ENCODE measurements around the gene GLI3. TPM values are rescaled to one million over a fixed set of nuclear protein-coding genes. Genes with fewer than 3 reads are reported as not detected.

The GLI3 gene
- total RNA-seq, 1 donor from 2014 or later = 9.0 TPM

- Mint-ChIP-seq H3K27me3 (peaks cover 92% of the 10 kb centered on the region), H3K27ac (no peak overlapping the region), H3K4me1 (ENCODE audit: low read depth) (peaks cover 5% of the 10 kb centered on the region), H3K4me3 (ENCODE audit: low read depth) (no peak overlapping the region), H3K36me3 (ENCODE audit: insufficient read depth) (no peaks in the 10 kb centered on the region), H3K9me3 (ENCODE audit: low read depth) (no peaks in the 10 kb centered on the region)
- TF ChIP-seq, protein P1, sequence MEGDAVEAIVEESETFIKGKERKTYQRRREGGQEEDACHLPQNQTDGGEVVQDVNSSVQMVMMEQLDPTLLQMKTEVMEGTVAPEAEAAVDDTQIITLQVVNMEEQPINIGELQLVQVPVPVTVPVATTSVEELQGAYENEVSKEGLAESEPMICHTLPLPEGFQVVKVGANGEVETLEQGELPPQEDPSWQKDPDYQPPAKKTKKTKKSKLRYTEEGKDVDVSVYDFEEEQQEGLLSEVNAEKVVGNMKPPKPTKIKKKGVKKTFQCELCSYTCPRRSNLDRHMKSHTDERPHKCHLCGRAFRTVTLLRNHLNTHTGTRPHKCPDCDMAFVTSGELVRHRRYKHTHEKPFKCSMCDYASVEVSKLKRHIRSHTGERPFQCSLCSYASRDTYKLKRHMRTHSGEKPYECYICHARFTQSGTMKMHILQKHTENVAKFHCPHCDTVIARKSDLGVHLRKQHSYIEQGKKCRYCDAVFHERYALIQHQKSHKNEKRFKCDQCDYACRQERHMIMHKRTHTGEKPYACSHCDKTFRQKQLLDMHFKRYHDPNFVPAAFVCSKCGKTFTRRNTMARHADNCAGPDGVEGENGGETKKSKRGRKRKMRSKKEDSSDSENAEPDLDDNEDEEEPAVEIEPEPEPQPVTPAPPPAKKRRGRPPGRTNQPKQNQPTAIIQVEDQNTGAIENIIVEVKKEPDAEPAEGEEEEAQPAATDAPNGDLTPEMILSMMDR (IDR thresholded peaks at IDR 0.05; ENCODE audit: unreplicated experiment) = no peak
- no peak for DNase-seq (ENCODE audit: low spot score, unreplicated experiment)
Measured at GRCh38 chr7:42100156-42100508, 136.9 kb downstream of the GLI3 start.

GRCh38 chr7:42099470-42100155, 137.4 kb downstream of the GLI3 start:
- no peak overlapping the region for H3K27ac Mint-ChIP-seq
- H3K4me1 Mint-ChIP-seq (ENCODE audit: low read depth) = peaks cover 5% of the 10 kb centered on the region
- TF ChIP-seq, protein P1 (IDR thresholded peaks at IDR 0.05; ENCODE audit: unreplicated experiment) = no peak
- H3K27me3 Mint-ChIP-seq = peaks cover 92% of the 10 kb centered on the region
- no peaks in the 10 kb centered on the region for H3K9me3 Mint-ChIP-seq (ENCODE audit: low read depth)
- DNase-seq (ENCODE audit: low spot score, unreplicated experiment) = no peak
- no peaks in the 10 kb centered on the region for H3K36me3 Mint-ChIP-seq (ENCODE audit: insufficient read depth)
- no peak overlapping the region for H3K4me3 Mint-ChIP-seq (ENCODE audit: low read depth)

GRCh38 chr7:42099066-42099465, 137.9 kb downstream of the GLI3 start:
- peaks cover 89% of the 10 kb centered on the region for H3K27me3 Mint-ChIP-seq
- TF ChIP-seq, protein P1 (IDR thresholded peaks at IDR 0.05; ENCODE audit: unreplicated experiment) = no peak
- H3K27ac Mint-ChIP-seq = no peak overlapping the region
- no peak for DNase-seq (ENCODE audit: low spot score, unreplicated experiment)
- H3K9me3 Mint-ChIP-seq (ENCODE audit: low read depth) = no peaks in the 10 kb centered on the region
- no peaks in the 10 kb centered on the region for H3K36me3 Mint-ChIP-seq (ENCODE audit: insufficient read depth)
- no peak overlapping the region for H3K4me3 Mint-ChIP-seq (ENCODE audit: low read depth)
- H3K4me1 Mint-ChIP-seq (ENCODE audit: low read depth) = peaks cover 3% of the 10 kb centered on the region

GRCh38 chr7:42097752-42098151, 139.3 kb downstream of the GLI3 start:
- DNase-seq (ENCODE audit: low spot score, unreplicated experiment) = no peak
- peaks cover 84% of the 10 kb centered on the region for H3K27me3 Mint-ChIP-seq

DNA sequence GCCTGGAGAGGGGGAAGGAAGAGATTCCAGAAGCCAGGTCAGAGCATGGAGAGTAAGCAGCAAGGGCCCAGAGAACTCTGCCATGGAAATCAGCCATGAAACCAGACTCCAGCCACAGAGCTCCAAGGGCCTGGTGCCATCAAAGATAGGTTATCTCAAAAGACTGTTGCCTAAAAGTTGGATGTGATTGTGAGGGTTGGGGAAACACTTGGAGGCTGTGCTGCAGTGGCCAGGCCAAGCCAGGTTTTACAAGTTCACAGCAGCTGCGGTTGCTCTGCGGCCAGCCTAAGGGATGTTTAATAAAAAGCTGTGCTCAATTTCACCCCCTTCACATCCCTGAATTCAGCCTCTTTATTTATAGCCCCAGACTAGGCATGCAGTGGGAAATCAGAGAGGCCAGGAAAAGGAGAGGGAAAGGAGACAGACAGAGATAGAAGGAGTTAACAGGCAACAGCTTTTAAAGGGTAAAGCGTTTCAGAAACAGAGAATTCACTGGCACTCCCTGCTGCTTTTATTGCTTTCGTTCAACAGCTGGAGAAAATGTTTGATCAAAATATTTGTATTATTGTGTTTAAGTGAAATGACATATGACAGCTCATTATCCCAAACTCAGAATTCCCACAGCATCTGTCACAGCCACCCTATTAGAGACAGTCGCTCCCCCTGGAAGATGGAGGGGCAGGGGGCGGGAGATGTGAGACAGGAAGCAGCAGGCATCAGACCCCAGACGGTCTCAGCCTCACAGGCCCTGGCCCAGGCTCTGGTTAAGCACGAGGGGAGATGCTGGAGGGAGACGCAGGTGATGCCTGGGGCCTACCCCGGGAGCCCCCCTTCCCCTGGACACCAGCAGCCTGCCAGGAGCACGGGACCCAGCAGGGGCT, 140.1 kb downstream of the GLI3 start:
- peaks cover 81% of the 10 kb centered on the region for H3K27me3 Mint-ChIP-seq
- H3K4me1 Mint-ChIP-seq (ENCODE audit: low read depth) = peaks cover 8% of the 10 kb centered on the region
- no peaks in the 10 kb centered on the region for H3K36me3 Mint-ChIP-seq (ENCODE audit: insufficient read depth)
- no peaks in the 10 kb centered on the region for H3K9me3 Mint-ChIP-seq (ENCODE audit: low read depth)
- TF ChIP-seq, protein P1 (IDR thresholded peaks at IDR 0.05; ENCODE audit: unreplicated experiment) = no peak
- H3K4me3 Mint-ChIP-seq (ENCODE audit: low read depth) = no peak overlapping the region
- DNase-seq (ENCODE audit: low spot score, unreplicated experiment) = no peak
- H3K27ac Mint-ChIP-seq = no peak overlapping the region

More at GRCh38 chr7:42097752-42098151, 139.3 kb downstream of the GLI3 start:
- H3K4me3 Mint-ChIP-seq (ENCODE audit: low read depth) = no peak overlapping the region
- no peak overlapping the region for H3K27ac Mint-ChIP-seq
- no peaks in the 10 kb centered on the region for H3K9me3 Mint-ChIP-seq (ENCODE audit: low read depth)
- H3K36me3 Mint-ChIP-seq (ENCODE audit: insufficient read depth) = no peaks in the 10 kb centered on the region
- peaks cover 4% of the 10 kb centered on the region for H3K4me1 Mint-ChIP-seq (ENCODE audit: low read depth)
- TF ChIP-seq, protein P1 (IDR thresholded peaks at IDR 0.05; ENCODE audit: unreplicated experiment) = peak; percentile 31
